HG03521 (cell line): Measurements from ENCODE around the gene LDHB.
"Not testable (repeated sequence)": the region's sequence is repeated elsewhere in the genome, so short reads cannot be mapped to it uniquely, and the experiment has no call there.

ENCODE experiments used
- ATAC-seq: cut with Tn5 transposase; IDR thresholded peaks from one replicate; pipeline ENCODE4 v1.9.1; 2021; ENCODE audit warnings: mild to moderate bottlenecking, moderate library complexity; ENCODE audit not compliant: unreplicated experiment

LDHB gene

DNA sequence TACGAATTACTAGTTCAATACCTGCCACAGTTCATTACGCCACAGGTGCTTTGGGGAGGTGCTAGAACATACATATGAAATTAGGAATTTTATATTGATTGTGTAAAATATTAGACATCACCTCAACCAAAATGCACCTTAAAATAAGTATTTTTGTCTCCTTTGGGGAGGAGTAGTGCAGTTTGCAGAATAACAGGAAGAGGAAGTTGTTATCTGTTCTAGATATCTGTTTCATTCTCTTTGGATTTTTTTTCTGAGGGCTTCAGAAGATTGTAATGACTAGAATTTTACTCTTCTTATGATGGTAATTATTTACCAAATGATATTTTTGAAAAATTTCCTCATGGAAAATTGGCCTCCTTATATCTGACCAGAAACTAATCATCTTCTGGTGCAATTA is 43.1 kb downstream of the LDHB start:
- no peak for ATAC-seq

DNA sequence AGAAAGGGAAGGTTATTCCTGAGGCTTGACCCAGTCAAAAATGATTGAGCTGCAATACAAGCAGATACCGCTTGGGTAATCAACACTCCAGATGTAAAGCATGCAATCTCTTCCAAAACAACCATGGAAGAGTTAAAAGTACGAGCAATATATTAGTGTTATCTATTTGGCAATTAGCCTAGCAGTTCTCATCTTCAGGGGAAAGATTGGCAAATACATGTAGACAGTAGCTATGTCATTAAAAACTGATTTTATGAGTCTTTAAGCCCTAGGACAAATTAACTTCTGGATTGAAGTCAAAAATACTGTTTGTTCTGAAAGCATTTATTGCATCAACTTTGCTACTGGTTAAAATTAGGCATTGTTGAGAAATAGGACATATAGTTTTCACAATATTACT is 43.7 kb downstream of the LDHB start:
- ATAC-seq: no peak

DNA sequence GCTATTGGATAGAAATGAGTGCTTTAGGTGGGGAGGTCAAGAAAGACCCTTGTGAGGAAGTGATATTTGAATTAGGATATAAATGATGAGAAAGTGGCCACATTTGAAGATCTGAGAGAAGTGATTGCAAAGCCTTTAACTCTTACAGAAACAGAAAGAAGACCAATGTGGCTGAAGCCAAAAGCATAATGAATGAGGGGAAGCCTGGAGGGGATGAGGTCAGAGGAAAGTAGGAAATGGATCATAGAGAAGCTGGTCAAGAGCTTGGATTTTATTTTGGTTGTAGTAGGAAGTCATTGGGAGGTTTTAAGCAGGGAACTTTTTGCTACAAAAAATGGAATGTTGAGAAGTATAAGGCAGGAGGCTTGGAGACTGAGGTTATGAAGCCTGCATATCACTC is 49.4 kb downstream of the LDHB start:
- no peak for ATAC-seq

DNA sequence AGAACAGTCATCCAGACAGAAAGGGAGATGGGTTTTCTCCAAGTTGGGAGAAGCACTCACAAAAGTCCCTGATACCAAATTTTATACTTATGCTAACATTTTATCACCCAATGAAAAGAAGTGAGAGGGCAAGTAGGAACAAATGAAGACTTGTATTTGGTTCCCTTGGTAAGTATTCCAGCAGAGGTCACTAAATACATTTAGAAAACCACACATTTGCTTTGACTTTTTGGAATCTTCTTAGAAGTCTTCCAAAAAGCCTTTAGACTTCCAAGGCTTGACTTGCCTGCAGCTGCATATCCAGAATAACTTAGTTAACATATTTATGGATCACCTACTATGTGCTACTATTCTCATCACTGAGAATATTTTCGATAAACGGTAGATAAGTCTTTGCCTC is 49.9 kb downstream of the LDHB start:
- ATAC-seq: no peak

DNA sequence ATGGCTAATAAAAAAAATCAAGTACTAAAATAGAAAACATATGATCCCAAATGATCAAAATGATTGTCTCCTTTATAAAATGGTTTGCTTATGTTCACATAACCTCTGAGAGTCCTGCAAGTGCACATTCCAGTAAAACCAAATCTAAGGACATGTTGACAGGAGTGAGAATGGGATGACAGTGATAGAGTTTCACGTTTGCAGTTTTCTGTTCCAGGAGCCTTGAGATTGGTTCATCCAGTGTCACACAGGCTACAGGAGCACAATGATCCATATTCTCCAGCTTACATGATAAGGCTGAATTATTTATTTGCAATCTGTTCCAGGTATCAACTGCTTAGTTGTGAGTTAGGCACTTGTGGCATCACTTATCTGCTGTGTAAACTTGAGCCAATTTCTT is 51.5 kb downstream of the LDHB start:
- no peak for ATAC-seq

DNA sequence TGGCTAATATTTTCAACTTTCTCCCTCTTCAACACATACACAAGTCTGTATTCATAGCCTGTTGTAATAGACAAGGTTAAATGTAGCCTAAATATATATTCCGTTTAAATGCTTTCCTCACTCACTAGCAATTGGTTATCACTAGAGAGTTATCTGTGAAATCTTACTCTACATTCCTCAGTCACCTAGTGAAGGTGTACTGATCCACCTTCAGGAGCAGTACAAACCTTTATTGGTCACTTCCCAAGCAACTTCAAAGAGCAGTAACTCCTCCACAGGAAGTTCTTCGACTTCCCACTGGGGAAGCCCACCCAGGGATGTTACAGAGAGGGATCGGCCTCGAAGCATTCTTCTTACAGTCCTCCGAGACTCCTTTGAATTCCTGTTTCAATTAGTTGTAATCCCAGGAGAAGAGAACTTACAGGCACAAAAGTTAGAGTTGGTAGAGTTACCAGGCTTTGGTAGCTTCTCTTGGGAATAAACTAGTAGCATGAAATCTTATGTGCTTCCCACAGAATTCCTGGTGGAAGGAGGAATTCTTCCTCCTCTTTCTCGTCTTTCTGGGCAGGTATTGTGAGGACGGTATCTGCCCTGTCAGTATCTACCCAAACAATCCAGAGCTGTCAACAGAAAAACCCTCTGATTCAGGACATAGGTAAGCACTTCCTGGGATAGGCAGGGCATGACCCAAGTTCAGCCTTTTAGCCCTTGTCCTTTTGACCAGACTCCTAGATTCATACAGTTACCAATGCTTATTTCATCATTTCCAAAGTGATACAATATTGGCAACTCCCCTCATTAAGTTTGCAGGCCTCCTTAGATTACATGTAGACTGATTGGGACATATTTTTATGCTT is 53.2 kb downstream of the LDHB start, which contains the start of gene GYS2:
Gene GYS2 (minus strand): TSS at position 603 of the 857 bp plus-strand sequence. CDS start 255 bp downstream, at position 348.
- ATAC-seq: no peak

DNA sequence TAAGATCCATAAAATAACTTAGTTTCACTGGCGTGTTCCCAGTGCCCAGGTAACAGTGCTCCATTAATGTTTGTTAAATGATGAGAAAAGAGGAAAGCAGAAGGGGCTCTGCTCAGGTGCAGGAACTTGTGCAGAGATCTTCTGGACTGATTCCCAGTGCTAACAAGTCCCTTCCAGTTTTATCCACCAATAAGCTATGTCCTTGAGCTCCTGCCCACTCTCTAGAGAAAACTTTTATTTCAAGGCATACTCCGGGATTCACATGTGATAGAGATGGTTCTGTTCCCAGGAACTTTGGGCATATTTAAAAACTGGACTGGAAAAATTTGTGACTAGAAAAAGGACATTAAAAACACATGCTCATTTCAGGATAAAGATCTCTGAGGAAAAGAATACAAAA is 54.9 kb downstream of the LDHB start:
- no peak for ATAC-seq

DNA sequence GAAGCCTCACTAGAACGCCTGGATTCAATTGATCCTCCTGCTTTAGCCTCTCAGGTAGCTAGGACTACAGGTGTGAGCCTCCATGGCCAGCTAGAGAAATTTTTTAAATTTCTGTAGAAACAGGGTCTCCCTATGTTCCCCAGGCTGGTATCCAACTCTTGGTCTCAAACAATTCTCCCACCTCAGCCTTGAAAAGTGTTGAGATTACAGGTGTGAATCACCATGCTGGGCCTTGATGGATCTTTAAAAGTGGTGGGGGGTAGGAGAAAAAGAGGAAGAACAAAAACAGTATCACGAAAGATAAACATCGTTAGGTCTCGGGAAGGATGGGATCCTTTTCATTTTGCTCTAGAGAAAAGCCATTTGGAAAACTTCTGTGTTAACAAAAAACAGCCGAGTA is 57.4 kb downstream of the LDHB start:
- ATAC-seq: no peak

DNA sequence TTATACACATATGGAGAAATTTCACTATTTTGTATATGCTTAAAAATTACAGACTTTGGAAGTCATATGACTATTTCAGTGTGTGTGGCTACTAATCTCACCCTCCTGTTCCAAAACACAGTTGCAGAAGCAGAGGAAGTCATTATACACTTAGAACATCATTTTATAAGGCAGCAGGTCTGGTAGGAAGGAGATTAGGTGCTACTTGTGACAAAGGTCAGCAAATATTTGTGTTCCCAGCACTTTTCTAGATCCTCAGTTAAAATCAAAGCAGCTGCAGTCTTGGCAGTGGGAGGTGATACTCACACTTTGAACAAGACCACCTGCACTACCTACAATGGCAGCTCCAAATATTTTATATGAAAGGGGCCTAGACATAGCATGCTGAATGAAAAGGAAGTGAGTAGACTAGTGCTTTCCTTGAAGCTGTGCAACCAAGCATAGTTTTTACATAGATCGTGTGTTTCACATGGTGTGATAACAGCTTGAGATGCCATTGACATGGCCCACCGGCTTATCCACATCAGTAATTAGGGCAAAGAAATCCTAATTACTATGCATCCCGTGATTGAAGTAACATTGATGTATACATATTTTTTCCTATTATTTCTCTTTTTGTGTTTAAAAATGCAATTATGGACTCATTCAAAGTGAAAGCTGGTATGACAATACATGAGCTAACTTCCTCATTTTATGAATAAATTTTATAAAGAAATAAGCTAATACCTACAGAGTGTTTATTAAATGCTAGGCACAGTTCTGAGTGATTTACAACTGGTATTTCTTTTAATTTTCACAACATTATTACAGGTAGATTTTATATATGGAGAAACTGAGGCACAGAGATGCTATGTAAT is 58.3 kb downstream of the LDHB start:
- ATAC-seq: no peak

DNA sequence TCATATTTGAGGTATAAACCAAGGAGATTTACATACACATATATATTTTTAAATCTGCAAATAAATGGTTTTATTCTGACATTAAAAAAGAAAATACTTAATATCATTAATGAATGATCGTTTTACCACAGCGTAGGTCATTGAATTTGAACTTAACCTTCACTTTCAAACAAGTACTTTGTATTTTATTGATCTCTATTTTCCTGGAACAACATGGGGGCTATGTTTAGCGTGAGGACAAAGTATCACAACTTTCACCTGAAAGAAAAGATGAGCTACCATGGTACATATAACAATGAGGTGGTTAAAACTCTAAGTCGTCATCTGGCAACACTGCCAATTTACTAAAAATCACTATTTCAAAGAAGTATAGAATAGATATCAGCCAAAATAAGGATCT is 59.0 kb downstream of the LDHB start:
- no peak for ATAC-seq

DNA sequence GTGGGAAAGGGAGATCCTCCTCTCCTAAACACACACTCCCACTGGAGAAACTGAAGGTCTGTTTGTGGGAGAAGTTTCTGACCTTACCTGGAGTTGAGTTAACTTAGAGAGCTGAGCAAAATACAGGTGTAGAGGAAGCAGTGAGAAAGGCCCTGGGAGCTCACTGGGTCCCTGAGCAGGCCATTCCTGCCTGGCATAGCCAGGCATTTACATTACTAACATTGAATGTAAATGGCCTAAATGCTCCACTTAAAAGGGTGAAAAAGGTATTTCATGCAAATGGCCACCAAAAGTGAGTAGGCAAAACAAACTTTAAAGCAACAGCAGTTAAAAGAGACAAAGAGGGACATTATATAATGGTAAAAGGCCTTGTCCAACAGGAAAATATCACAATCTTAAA is 62.3 kb downstream of the LDHB start:
- not testable (repeated sequence) for ATAC-seq

DNA sequence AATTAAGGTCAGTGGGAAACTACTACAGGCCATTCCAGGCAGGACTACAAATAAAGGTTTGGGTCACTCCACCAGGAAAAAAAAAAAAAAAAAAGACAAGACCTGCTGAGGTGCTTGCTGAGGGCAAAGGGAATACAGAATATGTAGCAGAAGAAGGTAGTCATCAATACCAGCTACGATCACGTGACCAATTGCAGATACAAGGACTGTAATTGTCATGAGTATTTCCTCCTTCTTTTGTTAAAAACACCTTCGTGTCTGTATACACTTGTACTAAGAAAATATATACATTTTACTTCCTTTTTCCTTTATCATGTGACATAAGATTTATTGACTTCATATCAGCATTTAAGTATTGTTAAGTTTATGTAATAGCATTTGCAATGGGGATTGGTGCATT is 72.2 kb downstream of the LDHB start:
- ATAC-seq: no peak
